Measurements from ENCODE around the gene PSENEN.
A peak's percentile ranks its signal among the peaks of the same experiment; 100 is the strongest.
"Not testable (repeated sequence)": the region's sequence is repeated elsewhere in the genome, so short reads cannot be mapped to it uniquely, and the experiment has no call there.

Gene PSENEN

GRCh38 chr19:35753634-35754369 is 8.4 kb downstream of the PSENEN start:
- DNase-seq: no peak

GRCh38 chr19:35754370-35755130 is 9.1 kb downstream of the PSENEN start:
- no peak for DNase-seq

GRCh38 chr19:35755131-35755549 is 9.7 kb downstream of the PSENEN start:
- no peak for DNase-seq

- DNase-seq: no peak
These were observed 10.3 kb downstream of the PSENEN start for GRCh38 chr19:35755550-35756376.

- DNase-seq: no peak
These were observed 11.2 kb downstream of the PSENEN start, which contains the start of gene HSPB6 for GRCh38 chr19:35756377-35757230. HSPB6 (minus strand) TSS chr19:35757029; CDS start chr19:35757008, 21 bp downstream.

GRCh38 chr19:35757231-35757748 is 11.8 kb downstream of the PSENEN start:
- peak; percentile 79 for DNase-seq

- DNase-seq: peak; percentile 98
These were observed 12.5 kb downstream of the PSENEN start, which contains the start of gene PROSER3 for GRCh38 chr19:35757749-35758608. PROSER3 (plus strand) TSS chr19:35758176; CDS start chr19:35758216, 40 bp downstream.

GRCh38 chr19:35759697-35760096 is 14.2 kb downstream of the PSENEN start:
- no peak for DNase-seq

GRCh38 chr19:35760711-35761349 is 15.4 kb downstream of the PSENEN start:
- no peak for DNase-seq

GRCh38 chr19:35764432-35765315 is 19.2 kb downstream of the PSENEN start:
- DNase-seq: no peak

- no peak for DNase-seq
These were observed 21.2 kb downstream of the PSENEN start for GRCh38 chr19:35766571-35767104.

GRCh38 chr19:35767288-35768081 is 22.0 kb downstream of the PSENEN start:
- no peak for DNase-seq

GRCh38 chr19:35768082-35768421 is 22.6 kb downstream of the PSENEN start:
- DNase-seq: no peak

- DNase-seq: not testable (repeated sequence)
These were observed 26.9 kb downstream of the PSENEN start for GRCh38 chr19:35772362-35772761.

- DNase-seq: no peak
These were observed 27.8 kb downstream of the PSENEN start for GRCh38 chr19:35773020-35773806.

- no peak for DNase-seq
These were observed 29.0 kb downstream of the PSENEN start for GRCh38 chr19:35774274-35775045.

GRCh38 chr19:35775046-35775297 is 29.5 kb downstream of the PSENEN start:
- no peak for DNase-seq

Measured in T1000 (cell line).